Esophagus muscularis mucosa (tissue), 3 donors: ENCODE results near the gene CLDN24.

Experiments used
- CTCF ChIP-seq, 3 experiments: fragments of 200-600 bp in 2 of 3; fragments of 450-650 bp in 1 of 3; sonication (generic) in 2 of 3; IDR thresholded peaks; one replicate each; pipeline ENCODE4 v1.5.1; 2017 to 2019; ENCODE audit warnings: antibody characterized with exemption in 3 of 3, mild to moderate bottlenecking in 2 of 3, moderate library complexity in 1 of 3
- POLR2A ChIP-seq: fragments of 450-650 bp; IDR thresholded peaks from one replicate; pipeline ENCODE4 v1.6.1; 2017; ENCODE audit warnings: antibody characterized with exemption, moderate library complexity, mild to moderate bottlenecking, low read depth
- POLR2AphosphoS5 ChIP-seq, 2 donors: sonication (generic); formaldehyde crosslinking; IDR thresholded peaks; one replicate each; pipeline ENCODE4 v1.6.1; 2017; ENCODE audit warnings: antibody characterized with exemption in 2 of 2

GRCh38 chr4:183286590-183287308 is 35.5 kb downstream of the CLDN24 start:
- no peak for TF ChIP-seq CTCF (IDR thresholded peaks at IDR 0.05)
- TF ChIP-seq POLR2A = no peak
- no peak for TF ChIP-seq POLR2AphosphoS5 (IDR thresholded peaks at IDR 0.05)
